ENCODE measurements around the gene SIAE.

The SIAE gene

GRCh38 chr11:124673333-124674167 lies at the start of gene SIAE, which contains the start of gene SPA17:
TSS of gene SIAE (minus strand) at chr11:124673739. CDS start at chr11:124673708, 31 bp downstream.
TSS of gene SPA17 (plus strand) at chr11:124673904. CDS start at chr11:124675265, 1,361 bp downstream.
- peak; percentile 84 for DNase-seq

- DNase-seq: no peak
Observed at GRCh38 chr11:124722176-124722575, 48.6 kb upstream of the SIAE start.

GRCh38 chr11:124719534-124719933 lies 46.0 kb upstream of the SIAE start:
- DNase-seq: no peak

- DNase-seq: no peak
Observed at GRCh38 chr11:124718801-124719200, 45.3 kb upstream of the SIAE start.

- DNase-seq: no peak
Observed at GRCh38 chr11:124717786-124718651, 44.5 kb upstream of the SIAE start.

GRCh38 chr11:124717421-124717785 lies 43.9 kb upstream of the SIAE start:
- no peak for DNase-seq

GRCh38 chr11:124716591-124716990 lies 43.1 kb upstream of the SIAE start:
- no peak for DNase-seq

- DNase-seq: no peak
Observed at GRCh38 chr11:124712392-124712791, 38.9 kb upstream of the SIAE start.

- no peak for DNase-seq
Observed at GRCh38 chr11:124707829-124708228, 34.3 kb upstream of the SIAE start.

- DNase-seq: no peak
Observed at GRCh38 chr11:124700028-124700427, 26.5 kb upstream of the SIAE start.

GRCh38 chr11:124699547-124699946 lies 26.0 kb upstream of the SIAE start:
- DNase-seq: no peak

- no peak for DNase-seq
Observed at GRCh38 chr11:124693142-124693541, 19.6 kb upstream of the SIAE start.

GRCh38 chr11:124682443-124682842 lies 8.9 kb upstream of the SIAE start:
- no peak for DNase-seq

- DNase-seq: no peak
Observed at GRCh38 chr11:124681421-124681820, 7.9 kb upstream of the SIAE start.

- no peak for DNase-seq
Observed at GRCh38 chr11:124678416-124678815, 4.9 kb upstream of the SIAE start.

GRCh38 chr11:124676386-124676785 lies 2.8 kb upstream of the SIAE start:
- DNase-seq: no peak

GRCh38 chr11:124674571-124674970 lies 1.0 kb upstream of the SIAE start:
- no peak for DNase-seq

- no peak for DNase-seq
Observed at GRCh38 chr11:124674168-124674517, 604 bp upstream of the SIAE start.

- no peak for DNase-seq
Observed at GRCh38 chr11:124672536-124673215, 863 bp downstream of the SIAE start.

- no peak for DNase-seq
Observed at GRCh38 chr11:124670732-124671131, 2.8 kb downstream of the SIAE start.

GRCh38 chr11:124669193-124669592 lies 4.3 kb downstream of the SIAE start:
- DNase-seq: no peak

GRCh38 chr11:124667601-124668000 lies 5.9 kb downstream of the SIAE start:
- no peak for DNase-seq

- no peak for DNase-seq
Observed at GRCh38 chr11:124663861-124664260, 9.7 kb downstream of the SIAE start.

Measured in activated CD4-positive, CD25-positive, alpha-beta regulatory T cell treated with anti-CD3 and anti-CD28 coated beads, Interleukin-2, amount 50 U/mL, for 72 hours (primary cell).